HepG2 (cell line): ENCODE data around the gene HAUS7. TPM values are rescaled to one million over a fixed set of nuclear protein-coding genes. Genes with fewer than 3 reads are reported as not detected.

ENCODE experiments used
- ATAC-seq: fragments of 200-7000 bp; cut with Tn5 transposase; 3 replicates; pipeline ENCODE4 v1.9.1; 2020; ENCODE audit warnings: mild to moderate bottlenecking, moderate library complexity
- BruUV-seq: library from RNA; stranded (reverse); fragments of 400-500 nt; replicated peaks from 2 replicates; lab custom pipeline; 2021; lab: Mats Ljungman, UMichigan
- CTCF ChIA-PET: fragments of 300-600 bp; formaldehyde crosslinking; extraction: SDS; loops from one replicate; lab custom pipeline; 2021; ENCODE audit warnings: low total read pairs, inconsistent platforms, low intra/inter-chr PET ratio; lab: Yijun Ruan, JAX
- POLR2A ChIA-PET: fragments of 350-600 bp; sonication (Branson Sonifier 250); formaldehyde crosslinking; loops from one replicate; lab custom pipeline; 2020; ENCODE audit warnings: antibody characterized with exemption, inconsistent platforms; lab: Yijun Ruan, JAX
- DNase-seq: peaks from one replicate; pipeline ENCODE4 v3.0.0-alpha.2; 2015; ENCODE audit warnings: low spot score
- FAIRE-seq: peaks from 3 replicates; lab custom pipeline; 2011; peaks lifted over from hg19 to GRCh38; lab: Jason Lieb, UNC
- H2AFZ ChIP-seq: one replicate; pipeline ENCODE4 v1.6.1; 2011; ENCODE audit warnings: low read length, inconsistent platforms
- H3K27ac ChIP-seq: fragments of 300-600 bp; 3 replicates; pipeline ENCODE4 v1.8.0; 2011; ENCODE audit warnings: mixed run types, mild to moderate bottlenecking, mixed read lengths, low read length, inconsistent platforms; ENCODE audit not compliant: insufficient read depth; ENCODE audit errors: extremely low read length
- H3K27me3 ChIP-seq, 2 experiments: fragments of 200-600 bp in 1 of 2; 2 replicates in 1 of 2; 3 replicates in 1 of 2; pipeline versions ENCODE4 v1.6.0 to v1.8.0; 2011; ENCODE audit warnings: low read length in 2 of 2, mild to moderate bottlenecking in 2 of 2, moderate library complexity in 2 of 2, inconsistent platforms in 1 of 2; ENCODE audit not compliant: insufficient read depth in 2 of 2, control insufficient read depth in 1 of 2
- H3K36me3 ChIP-seq, 2 experiments: fragments of 200-600 bp in 1 of 2; replicated peaks in 1 of 2; 2 replicates in 1 of 2; 3 replicates in 1 of 2; pipeline versions ENCODE4 v1.5.1 to v1.8.0; 2011; ENCODE audit warnings: low read length in 2 of 2, inconsistent platforms in 1 of 2; ENCODE audit not compliant: insufficient read depth in 2 of 2, control insufficient read depth in 1 of 2
- H3K4me1 ChIP-seq: 2 replicates; pipeline ENCODE4 v1.5.1; 2012; ENCODE audit warnings: low read length, inconsistent platforms; ENCODE audit not compliant: insufficient read depth
- H3K4me2 ChIP-seq: 2 replicates; pipeline ENCODE4 v1.6.0; 2011; ENCODE audit warnings: low read depth, low read length, inconsistent platforms
- H3K4me3 ChIP-seq, 3 experiments: fragments of 200-600 bp in 1 of 3; sonication (generic), shearing (Covaris generic) in 1 of 3; replicated peaks in 1 of 3; 2 replicates each; pipeline ENCODE4 v1.5.1; 2011 to 2016; ENCODE audit warnings: low read length in 3 of 3, inconsistent platforms in 2 of 3, low read depth in 2 of 3, mild to moderate bottlenecking in 2 of 3, control low read depth in 1 of 3, mixed read lengths in 1 of 3; ENCODE audit not compliant: insufficient read depth in 1 of 3
- H3K79me2 ChIP-seq: one replicate; pipeline ENCODE4 v1.6.1; 2011; ENCODE audit warnings: low read length, inconsistent platforms; ENCODE audit not compliant: insufficient read depth
- H3K9ac ChIP-seq: 2 replicates; pipeline ENCODE4 v1.6.0; 2011; ENCODE audit warnings: mild to moderate bottlenecking, low read depth, low read length, inconsistent platforms; ENCODE audit not compliant: insufficient read depth
- H3K9me3 ChIP-seq: 2 replicates; pipeline ENCODE4 v1.5.1; 2012; ENCODE audit warnings: mild to moderate bottlenecking, low read length
- H4K20me1 ChIP-seq: 2 replicates; pipeline ENCODE4 v1.6.0; 2011; ENCODE audit warnings: inconsistent platforms, mild to moderate bottlenecking, low read length, moderate library complexity; ENCODE audit not compliant: insufficient read depth
- AHDC1 ChIP-seq: sonication (generic); formaldehyde crosslinking; IDR thresholded peaks from 2 replicates; pipeline ENCODE4 v1.5.1; 2020; ENCODE audit warnings: mild to moderate bottlenecking, missing genetic modification reagents, borderline replicate concordance
- CERS6 ChIP-seq: sonication (generic); formaldehyde crosslinking; IDR thresholded peaks from 2 replicates; pipeline ENCODE4 v1.5.0; 2020; ENCODE audit warnings: missing genetic modification reagents
- DBP ChIP-seq: sonication (generic); formaldehyde crosslinking; IDR thresholded peaks from 2 replicates; pipeline ENCODE4 v1.4.0; 2020; ENCODE audit warnings: missing genetic modification reagents; ENCODE audit errors: not compliant biosample characterization
- NR0B2 ChIP-seq: sonication (generic); formaldehyde crosslinking; IDR thresholded peaks from 2 replicates; pipeline ENCODE4 v1.4.0; 2020; ENCODE audit warnings: mild to moderate bottlenecking, missing genetic modification reagents
- REXO4 ChIP-seq: sonication (generic); formaldehyde crosslinking; IDR thresholded peaks from 2 replicates; pipeline ENCODE4 v1.8.0; 2022; ENCODE audit warnings: missing genetic modification reagents, mild to moderate bottlenecking, borderline replicate concordance
- SIX1 ChIP-seq: sonication (generic); formaldehyde crosslinking; IDR thresholded peaks from 2 replicates; pipeline ENCODE4 v1.4.0; 2020; ENCODE audit warnings: missing genetic modification reagents, borderline replicate concordance
- ZKSCAN8 ChIP-seq: IDR thresholded peaks from 2 replicates; pipeline ENCODE4 v1.6.1; 2016; ENCODE audit warnings: borderline replicate concordance, missing genetic modification reagents, missing compliant biosample characterization
- WGBS: methylation state at CpG from one replicate; pipeline ENCODE4 v1.1.6; 2017; ENCODE audit warnings: low lambda C conversion rate; 5-methylcytosine and 5-hydroxymethylcytosine counted together
- in situ Hi-C: cut with HindIII; loops from 2 replicates; pipeline ENCODE4 v1.10.0; 2017; ENCODE audit warnings: low pct_unique_long_range_greater_than_20kb; ENCODE audit not compliant: extremely low pct_ligation_motif_present
- intact Hi-C: fragments of 100-400 bp; cut with micrococcal nuclease; formaldehyde crosslinking; loops from one replicate; pipeline ENCODE4 v1.10.0; 2022; ENCODE audit not compliant: unreplicated experiment
- polyA plus RNA-seq, 8 experiments: library from polyadenylated mRNA; depleted of rRNA in 3 of 8; stranded (reverse) in 7 of 8; unstranded in 1 of 8; fragments of >200 nt; fragmentation: Illumina TruSeq in 4 of 8; extraction: Trizol in 4 of 8; gene quantifications; 2 replicates each; pipeline versions ENCODE4 v1.2.1 to v1.2.3, GENCODE V29; 2011 to 2016; ENCODE audit warnings: low read depth in 4 of 8, missing spikeins in 1 of 8, mixed read lengths in 1 of 8; ENCODE audit not compliant: insufficient read depth in 1 of 8
- total RNA-seq, 5 experiments: library from RNA; depleted of rRNA; stranded (reverse); fragments of >200 nt; fragmentation: Illumina TruSeq; extraction: Trizol; gene quantifications; 2 replicates each; pipeline ENCODE4 v1.2.3, GENCODE V29; 2016; ENCODE audit warnings: low read depth in 1 of 5

Gene HAUS7
- total and polyA plus RNA-seq, 2 of the 13 experiments (the other 11 are each of a cell fraction or from before 2014, with no cell fraction given), result 10.9 to 42.4 TPM

GRCh38 chrX:153465691-153466380 is 4.5 kb downstream of the HAUS7 start:
- DNase-seq, result no peak
- Histone ChIP-seq H3K36me3 (peaks cover 0 to 2% of the 10 kb centered on the region in 2 experiments; a peak in 3 of 5 replicates), H3K9me3 (no peaks in the 10 kb centered on the region), H3K27me3 (no peaks in the 10 kb centered on the region; a peak in 1 of 5 replicates), H3K79me2 (no peaks in the 10 kb centered on the region), H3K4me2 (no peak overlapping the region), H3K4me1 (no peaks in the 10 kb centered on the region), H2AFZ (no peak overlapping the region), H3K4me3 (no peak overlapping the region), H4K20me1 (no peaks in the 10 kb centered on the region), H3K27ac (no peak overlapping the region), H3K9ac (no peak overlapping the region)
- WGBS, result no CpG with 5 or more reads among the region's 19 CpGs
- no peak for ATAC-seq
- no peak for FAIRE-seq
- in situ Hi-C loops (no loop called here), intact Hi-C loops (no loop called here)
- no TSS peak for BruUV-seq
- ChIA-PET POLR2A (no interaction called here), CTCF (no interaction called here)
- TF ChIP-seq CERS6 (CRISPR knock-in tag) (no peak), REXO4 (no peak), SIX1 (no peak), NR0B2 (no peak), ZKSCAN8 (no peak), DBP (CRISPR knock-in tag) (no peak), AHDC1 (CRISPR knock-in tag) (no peak)
